ENCODE data around the gene ATP5ME. TPM values are rescaled to one million over a fixed set of nuclear protein-coding genes. Genes with fewer than 3 reads are reported as not detected.
A peak's percentile ranks its signal among the peaks of the same experiment; 100 is the strongest.
"Not testable (repeated sequence)": the region's sequence is repeated elsewhere in the genome, so short reads cannot be mapped to it uniquely, and the experiment has no call there.

The ATP5ME gene
- polyA plus RNA-seq, 3 donors from 2014 or later: 466 to 581 (median 532) TPM

- no peaks in the 10 kb centered on the region for H3K36me3 Mint-ChIP-seq
- peaks cover 0 to 6% (median 0%) of the 10 kb centered on the region in 3 donors for H3K27me3 Mint-ChIP-seq (ENCODE audit: low read depth in 3 of 3)
- peaks cover 8 to 11% of the 10 kb centered on the region in 2 donors for H3K4me1 Mint-ChIP-seq
- no peak overlapping the region for H3K4me3 Mint-ChIP-seq
- H3K9me3 Mint-ChIP-seq: peaks cover 0 to 1% (median 0%) of the 10 kb centered on the region in 6 donors
- no peak for DNase-seq
- no peak overlapping the region for H3K27ac Mint-ChIP-seq
Observed at GRCh38 chr4:700587-701264, 26.6 kb upstream of the ATP5ME start.

- no peaks in the 10 kb centered on the region for H3K36me3 Mint-ChIP-seq
- DNase-seq: no peak
- peak overlapping the region in 2 of 6 donors; percentile 69 to 83 for H3K27ac Mint-ChIP-seq
- peaks cover 8 to 10% of the 10 kb centered on the region in 2 donors for H3K4me1 Mint-ChIP-seq
- peaks cover 0 to 1% (median 0%) of the 10 kb centered on the region in 6 donors for H3K9me3 Mint-ChIP-seq
- no peak overlapping the region for H3K4me3 Mint-ChIP-seq
- H3K27me3 Mint-ChIP-seq (ENCODE audit: low read depth in 3 of 3): peaks cover 0 to 4% (median 3%) of the 10 kb centered on the region in 3 donors
Observed at GRCh38 chr4:699816-700580, 25.9 kb upstream of the ATP5ME start.

GRCh38 chr4:694341-694940, 20.4 kb upstream of the ATP5ME start:
- Mint-ChIP-seq H3K27ac (peak overlapping the region in 2 of 6 donors; percentile 1 to 26), H3K4me1 (peaks cover 12 to 13% of the 10 kb centered on the region in 2 donors)
- H3K9me3 Mint-ChIP-seq; DNase-seq; H3K27me3 Mint-ChIP-seq (ENCODE audit: low read depth in 3 of 3); H3K4me3 Mint-ChIP-seq; H3K36me3 Mint-ChIP-seq: not testable (repeated sequence)

GRCh38 chr4:692771-693554, 18.9 kb upstream of the ATP5ME start:
- Mint-ChIP-seq H3K27ac (no peak overlapping the region), H3K4me1 (peaks cover 9 to 10% of the 10 kb centered on the region in 2 donors), H3K27me3 (ENCODE audit: low read depth in 3 of 3) (peaks cover 3 to 4% (median 3%) of the 10 kb centered on the region in 3 donors), H3K36me3 (no peaks in the 10 kb centered on the region), H3K9me3 (no peaks in the 10 kb centered on the region), H3K4me3 (no peak overlapping the region)
- no peak for DNase-seq

- H3K4me3 Mint-ChIP-seq: peak overlapping the region; percentile 27 to 68 (median 35)
- H3K27me3 Mint-ChIP-seq (ENCODE audit: low read depth in 3 of 3): peaks cover 0 to 4% (median 3%) of the 10 kb centered on the region in 3 donors
- no peaks in the 10 kb centered on the region for H3K9me3 Mint-ChIP-seq
- peaks cover 15 to 17% of the 10 kb centered on the region in 2 donors for H3K4me1 Mint-ChIP-seq
- DNase-seq: no peak
- H3K27ac Mint-ChIP-seq: peak overlapping the region in 3 of 6 donors; percentile 32 to 62 (median 55)
- H3K36me3 Mint-ChIP-seq: no peaks in the 10 kb centered on the region
Observed at GRCh38 chr4:689723-690122, 15.6 kb upstream of the ATP5ME start.

GRCh38 chr4:688854-689681, 15.0 kb upstream of the ATP5ME start, which contains the start of gene SLC49A3:
TSS of gene SLC49A3 (minus strand) at chr4:689151. CDS start at chr4:689127, 24 bp downstream.
- peaks cover 15 to 17% of the 10 kb centered on the region in 2 donors for H3K4me1 Mint-ChIP-seq
- H3K9me3 Mint-ChIP-seq: no peaks in the 10 kb centered on the region
- DNase-seq: peak in 2 of 3 donors; percentile 35 to 41
- peak within 1 kb of the TSS in 4 of 6 donors; percentile 30 to 64 (median 44) for H3K27ac Mint-ChIP-seq
- H3K4me3 Mint-ChIP-seq: peak within 1 kb of the TSS; percentile 35 to 68 (median 48)
- no peaks in the 10 kb centered on the region for H3K36me3 Mint-ChIP-seq
- H3K27me3 Mint-ChIP-seq (ENCODE audit: low read depth in 3 of 3): peaks cover 0 to 4% (median 3%) of the 10 kb centered on the region in 3 donors

GRCh38 chr4:687971-688853, 14.1 kb upstream of the ATP5ME start:
- no peak for DNase-seq
- H3K27ac Mint-ChIP-seq: peak overlapping the region in 3 of 6 donors; percentile 30 to 64 (median 34)
- H3K9me3 Mint-ChIP-seq: no peaks in the 10 kb centered on the region
- H3K36me3 Mint-ChIP-seq: no peaks in the 10 kb centered on the region
- peaks cover 15 to 19% of the 10 kb centered on the region in 2 donors for H3K4me1 Mint-ChIP-seq
- peaks cover 0 to 4% (median 0%) of the 10 kb centered on the region in 3 donors for H3K27me3 Mint-ChIP-seq (ENCODE audit: low read depth in 3 of 3)
- H3K4me3 Mint-ChIP-seq: peak overlapping the region; percentile 32 to 66 (median 48)

GRCh38 chr4:687048-687970, 13.2 kb upstream of the ATP5ME start:
- Mint-ChIP-seq H3K4me1 (peaks cover 15 to 19% of the 10 kb centered on the region in 2 donors), H3K27me3 (ENCODE audit: low read depth in 3 of 3) (peaks cover 0 to 4% (median 2%) of the 10 kb centered on the region in 3 donors), H3K9me3 (no peaks in the 10 kb centered on the region), H3K36me3 (no peaks in the 10 kb centered on the region), H3K4me3 (peak overlapping the region; percentile 21 to 47 (median 38)), H3K27ac (no peak overlapping the region)
- no peak for DNase-seq

- Mint-ChIP-seq H3K36me3 (no peaks in the 10 kb centered on the region), H3K27ac (no peak overlapping the region), H3K4me3 (no peak overlapping the region), H3K27me3 (ENCODE audit: low read depth in 3 of 3) (peaks cover 0 to 4% (median 2%) of the 10 kb centered on the region in 3 donors), H3K9me3 (no peaks in the 10 kb centered on the region), H3K4me1 (peaks cover 15 to 19% of the 10 kb centered on the region in 2 donors)
- no peak for DNase-seq
Observed at GRCh38 chr4:686413-687040, 12.5 kb upstream of the ATP5ME start.

GRCh38 chr4:685679-686412, 11.8 kb upstream of the ATP5ME start:
- no peaks in the 10 kb centered on the region for H3K9me3 Mint-ChIP-seq
- peaks cover 17 to 19% of the 10 kb centered on the region in 2 donors for H3K4me1 Mint-ChIP-seq
- H3K27me3 Mint-ChIP-seq (ENCODE audit: low read depth in 3 of 3): peaks cover 0 to 8% (median 2%) of the 10 kb centered on the region in 3 donors
- no peaks in the 10 kb centered on the region for H3K36me3 Mint-ChIP-seq
- peak overlapping the region in 1 of 6 donors; percentile 26 for H3K27ac Mint-ChIP-seq
- no peak overlapping the region for H3K4me3 Mint-ChIP-seq
- no peak for DNase-seq
